ENCODE data around the gene ASMTL. TPM values are rescaled to one million over a fixed set of nuclear protein-coding genes. Genes with fewer than 3 reads are reported as not detected.

The ASMTL gene
- total RNA-seq, 1 donor from 2014 or later = 23.8 TPM

- Histone ChIP-seq H3K4me1 (no peaks in the 10 kb centered on the region), H3K9me3 (peaks cover 5% of the 10 kb centered on the region), H3K36me3 (peaks cover 13% of the 10 kb centered on the region), H3K27ac (no peak overlapping the region), H3K27me3 (no peaks in the 10 kb centered on the region), H3K4me3 (no peak overlapping the region)
- ATAC-seq (peak; percentile 26), DNase-seq (no peak)
- no peak for TF ChIP-seq CTCF (IDR thresholded peaks at IDR 0.05)
- intact Hi-C loops (cut with DNase I) = no loop called here
These were observed 98.4 kb downstream of the ASMTL start for GRCh38 chrX:1354036-1355019.

Other genes starting within 250 kb of the ASMTL start
- gene CRLF2, start 240.3 kb downstream of the ASMTL start, total RNA-seq = 1.2 TPM
- gene CSF2RA, start 184.1 kb downstream of the ASMTL start, total RNA-seq = 34.0 TPM
- gene IL3RA, start 116.1 kb downstream of the ASMTL start, total RNA-seq = 43.0 TPM
- gene SLC25A6, start 60.8 kb downstream of the ASMTL start, total RNA-seq = 337 TPM
- 3.1 TPM for gene P2RY8, start 84.3 kb upstream of the ASMTL start, total RNA-seq
- gene AKAP17A, start 138.7 kb upstream of the ASMTL start, total RNA-seq = 46.3 TPM
- not detected for gene ASMT, start 162.2 kb upstream of the ASMTL start, total RNA-seq

Data from upper lobe of right lung (tissue), 1 donor.